HEK293 (cell line): ENCODE measurements around the gene MAGI1.

ENCODE experiments used
- ATF2 ChIP-seq: fragments of 450-650 bp; formaldehyde crosslinking; IDR thresholded peaks from 2 replicates; pipeline ENCODE4 v1.5.1; 2016; ENCODE audit warnings: missing biosample characterization, missing genetic modification characterization, low read depth
- CTCF ChIP-seq: fragments of 450-650 bp; formaldehyde crosslinking; IDR thresholded peaks from 2 replicates; pipeline ENCODE4 v1.5.1; 2016; ENCODE audit warnings: missing biosample characterization, missing genetic modification characterization
- ZBTB21 ChIP-seq: fragments of 450-650 bp; formaldehyde crosslinking; IDR thresholded peaks from 2 replicates; pipeline ENCODE4 v1.5.1; 2017; ENCODE audit warnings: missing biosample characterization, missing genetic modification characterization
- ZNF311 ChIP-seq: fragments of 450-650 bp; formaldehyde crosslinking; IDR thresholded peaks from 2 replicates; pipeline ENCODE4 v1.5.1; 2017; ENCODE audit warnings: missing biosample characterization, missing genetic modification characterization, borderline replicate concordance
- ZNF623 ChIP-seq: fragments of 450-650 bp; formaldehyde crosslinking; IDR thresholded peaks from 2 replicates; pipeline ENCODE4 v1.5.1; 2016; ENCODE audit warnings: missing biosample characterization, missing genetic modification characterization
- ZSCAN16 ChIP-seq: fragments of 450-650 bp; formaldehyde crosslinking; IDR thresholded peaks from 2 replicates; pipeline ENCODE4 v1.5.1; 2016; ENCODE audit warnings: missing biosample characterization, missing genetic modification characterization

- no peak for TF ChIP-seq ZNF311 (tag by site-specific recombination)
- no peak for TF ChIP-seq CTCF (tag by site-specific recombination)
- no peak for TF ChIP-seq ZBTB21 (tag by site-specific recombination)
- no peak for TF ChIP-seq ZSCAN16 (tag by site-specific recombination)
- TF ChIP-seq ATF2 (tag by site-specific recombination) = no peak; the same call in 1 of the 2 replicates
- no peak for TF ChIP-seq ZNF623 (tag by site-specific recombination)
These were observed 144.6 kb downstream of the MAGI1 start for GRCh38 chr3:65894126-65894525.
